HepG2 (cell line): ENCODE results near the gene TADA3. TPM values are rescaled to one million over a fixed set of nuclear protein-coding genes. Genes with fewer than 3 reads are reported as not detected.

Source experiments
- CHCHD3 ChIP-seq: sonication (generic); formaldehyde crosslinking; IDR thresholded peaks from 2 replicates; pipeline ENCODE4 v1.8.0; 2022; ENCODE audit warnings: mild to moderate bottlenecking, missing genetic modification reagents, moderate library complexity
- FOXO4 ChIP-seq: sonication (generic); formaldehyde crosslinking; conservative IDR thresholded peaks from 2 replicates; pipeline ENCODE4 v1.8.1; 2023; ENCODE audit warnings: missing genetic modification reagents
- MBNL3 ChIP-seq: fragments of 250-450 bp; sonication (Bioruptor Pico); conservative IDR thresholded peaks from 2 replicates; pipeline ENCODE4 v1.8.0; 2022; ENCODE audit warnings: mild to moderate bottlenecking, inconsistent platforms
- ONECUT2 ChIP-seq: sonication (generic); formaldehyde crosslinking; IDR thresholded peaks from 2 replicates; pipeline ENCODE4 v1.4.0; 2020; ENCODE audit warnings: missing genetic modification reagents
- PATZ1 ChIP-seq: sonication (generic); formaldehyde crosslinking; IDR thresholded peaks from 2 replicates; pipeline ENCODE4 v1.4.0; 2020; ENCODE audit warnings: missing genetic modification reagents
- RBM22 ChIP-seq: fragments of 200-400 bp; formaldehyde crosslinking; optimal IDR thresholded peaks from 2 replicates; pipeline ENCODE3; 2017; ENCODE audit warnings: mild to moderate bottlenecking, low read length, moderate library complexity
- RBM39 ChIP-seq: fragments of 200-400 bp; formaldehyde crosslinking; IDR thresholded peaks from one replicate; pipeline ENCODE4 v1.6.1; 2018; ENCODE audit warnings: antibody characterized with exemption, mild to moderate bottlenecking, low read depth, low read length; ENCODE audit not compliant: poor library complexity, severe bottlenecking
- REPIN1 ChIP-seq: sonication (generic); formaldehyde crosslinking; IDR thresholded peaks from 2 replicates; pipeline ENCODE4 v1.8.0; 2022; ENCODE audit warnings: missing genetic modification reagents, low read depth, mild to moderate bottlenecking, borderline replicate concordance
- RXRB ChIP-seq: IDR thresholded peaks from 2 replicates; pipeline ENCODE4 v1.6.1; 2016; ENCODE audit warnings: borderline replicate concordance, missing genetic modification reagents, missing compliant biosample characterization
- SNAPC4 ChIP-seq: sonication (generic); formaldehyde crosslinking; IDR thresholded peaks from 2 replicates; pipeline ENCODE4 v1.4.0; 2020; ENCODE audit warnings: mild to moderate bottlenecking, missing genetic modification reagents
- SRY ChIP-seq: sonication (generic); formaldehyde crosslinking; IDR thresholded peaks from 2 replicates; pipeline ENCODE4 v1.8.0; 2022; ENCODE audit warnings: mild to moderate bottlenecking, missing genetic modification reagents
- XBP1 ChIP-seq: sonication (generic); formaldehyde crosslinking; IDR thresholded peaks from 2 replicates; pipeline ENCODE4 v1.5.0; 2020; ENCODE audit warnings: missing genetic modification reagents
- ZNF136 ChIP-seq: sonication (generic); formaldehyde crosslinking; IDR thresholded peaks from 2 replicates; pipeline ENCODE4 v1.8.1; 2022; ENCODE audit warnings: low read depth, mild to moderate bottlenecking, moderate library complexity, missing genetic modification reagents
- ZNF468 ChIP-seq: sonication (generic); formaldehyde crosslinking; IDR thresholded peaks from 2 replicates; pipeline ENCODE4 v1.8.0; 2022; ENCODE audit warnings: mild to moderate bottlenecking, moderate library complexity, missing genetic modification reagents
- ZNF703 ChIP-seq: sonication (generic); formaldehyde crosslinking; IDR thresholded peaks from 2 replicates; pipeline ENCODE4 v1.5.1; 2020; ENCODE audit warnings: missing genetic modification reagents, mild to moderate bottlenecking, moderate library complexity, borderline replicate concordance
- ZNF83 ChIP-seq: sonication (generic); formaldehyde crosslinking; IDR thresholded peaks from 2 replicates; pipeline ENCODE4 v1.4.0; 2020; ENCODE audit warnings: missing genetic modification reagents, mild to moderate bottlenecking, borderline replicate concordance
- polyA plus RNA-seq, 8 experiments: library from polyadenylated mRNA; depleted of rRNA in 3 of 8; stranded (reverse) in 7 of 8; unstranded in 1 of 8; fragments of >200 nt; fragmentation: Illumina TruSeq in 4 of 8; extraction: Trizol in 4 of 8; gene quantifications; 2 replicates each; pipeline versions ENCODE4 v1.2.1 to v1.2.3, GENCODE V29; 2011 to 2016; ENCODE audit warnings: low read depth in 4 of 8, missing spikeins in 1 of 8, mixed read lengths in 1 of 8; ENCODE audit not compliant: insufficient read depth in 1 of 8
- total RNA-seq, 5 experiments: library from RNA; depleted of rRNA; stranded (reverse); fragments of >200 nt; fragmentation: Illumina TruSeq; extraction: Trizol; gene quantifications; 2 replicates each; pipeline ENCODE4 v1.2.3, GENCODE V29; 2016; ENCODE audit warnings: low read depth in 1 of 5

TADA3 gene
- total and polyA plus RNA-seq, 2 of the 13 experiments (the other 11 are each of a cell fraction or from before 2014, with no cell fraction given) = 32.1 to 37.1 TPM

- peak; percentile 92 for TF ChIP-seq PATZ1 (CRISPR knock-in tag)
- TF ChIP-seq MBNL3 = no peak
- TF ChIP-seq ZNF136 (CRISPR knock-in tag) = no peak
- TF ChIP-seq ZNF703 (CRISPR knock-in tag) = no peak
- TF ChIP-seq FOXO4 = no peak
- TF ChIP-seq CHCHD3 (CRISPR knock-in tag) = no peak
- peak; percentile 54 for TF ChIP-seq RBM39
- no peak for TF ChIP-seq XBP1
- no peak for TF ChIP-seq RBM22
- no peak for TF ChIP-seq ONECUT2 (CRISPR knock-in tag)
- TF ChIP-seq REPIN1 = no peak; the same call in 1 of the 2 replicates
- no peak for TF ChIP-seq ZNF468 (CRISPR knock-in tag)
- no peak for TF ChIP-seq ZNF83 (CRISPR knock-in tag)
- no peak for TF ChIP-seq RXRB (CRISPR knock-in tag)
- TF ChIP-seq SRY (CRISPR knock-in tag) = no peak; the same call in 1 of the 2 replicates
- no peak for TF ChIP-seq SNAPC4 (CRISPR knock-in tag)
Observed at GRCh38 chr3:9792405-9793160, at the start of gene TADA3, which contains the start of gene ARPC4 (continued).
